ENCODE results near the gene CHIC2. TPM values are rescaled to one million over a fixed set of nuclear protein-coding genes. Genes with fewer than 3 reads are reported as not detected.

CHIC2 gene
- total and polyA plus RNA-seq, 9 donors: 13.9 to 23.6 (median 18.7) TPM

- Histone ChIP-seq H3K9me3 (replicated peaks; ENCODE audit: control insufficient read depth, low read depth, low read length) (no peaks in the 10 kb centered on the region), H3K27ac (ENCODE audit: low read length) (no peak overlapping the region), H3K4me1 (ENCODE audit: control insufficient read depth, insufficient read depth, low read length) (peaks cover 7% of the 10 kb centered on the region), H3K27me3 (ENCODE audit: control insufficient read depth, insufficient read depth, low read length) (peaks cover 2% of the 10 kb centered on the region), H3K36me3 (ENCODE audit: control insufficient read depth, insufficient read depth, low read length) (no peaks in the 10 kb centered on the region), H3K4me3 (ENCODE audit: low read length) (no peak overlapping the region)
- DNase-seq: no peak
- WGBS (ENCODE audit: insufficient coverage): no CpG with 5 or more reads among the region's 5 CpGs
Measured at GRCh38 chr4:53960843-53961242, 103.6 kb downstream of the CHIC2 start.

Other genes starting within 250 kb of the CHIC2 start
- 0.04 TPM for gene GSX2, start 35.6 kb upstream of the CHIC2 start, total RNA-seq
- gene GSX2, start 35.6 kb upstream of the CHIC2 start, polyA plus RNA-seq (ENCODE audit: insufficient read depth in 1 of 8, insufficient read length in 8 of 8, low replicate concordance in 1 of 8): not detected
- gene PDGFRA, start 164.7 kb upstream of the CHIC2 start, total RNA-seq: 100 TPM
- 100 to 1,000 TPM in 2 of 8 donors, 10 to 100 TPM in 6; 54.3 to 106 (median 77.9) TPM for gene PDGFRA, start 164.7 kb upstream of the CHIC2 start, polyA plus RNA-seq (ENCODE audit: insufficient read depth in 1 of 8, insufficient read length in 8 of 8, low replicate concordance in 1 of 8)